IPS-15b (cell line): ENCODE results near the gene CFHR4.

ENCODE experiments used
- H3K27me3 ChIP-seq: one replicate; pipeline ENCODE4 v1.6.1; 2013; ENCODE audit warnings: low read length; ENCODE audit not compliant: control insufficient read depth, insufficient read depth
- H3K36me3 ChIP-seq: one replicate; pipeline ENCODE4 v1.6.1; 2013; ENCODE audit warnings: low read length; ENCODE audit not compliant: control insufficient read depth, insufficient read depth
- H3K4me1 ChIP-seq: one replicate; pipeline ENCODE4 v1.6.1; 2013; ENCODE audit warnings: mild to moderate bottlenecking, low read length; ENCODE audit not compliant: control insufficient read depth, insufficient read depth
- H3K4me3 ChIP-seq: one replicate; pipeline ENCODE4 v1.5.1; 2013; ENCODE audit warnings: low read depth, low read length
- H3K9ac ChIP-seq: one replicate; pipeline ENCODE4 v1.6.1; 2013; ENCODE audit warnings: low read depth, mild to moderate bottlenecking, low read length
- H3K9me3 ChIP-seq: one replicate; pipeline ENCODE4 v1.6.1; 2013; ENCODE audit warnings: mild to moderate bottlenecking, low read length; ENCODE audit not compliant: control insufficient read depth, insufficient read depth

CFHR4 gene

GRCh38 chr1:196951711-196952394 lies 64.0 kb downstream of the CFHR4 start:
- no peak overlapping the region for H3K4me3 ChIP-seq
- no peaks in the 10 kb centered on the region for H3K4me1 ChIP-seq
- no peak overlapping the region for H3K9ac ChIP-seq
- H3K9me3 ChIP-seq = no peaks in the 10 kb centered on the region
- H3K36me3 ChIP-seq = no peaks in the 10 kb centered on the region
- no peaks in the 10 kb centered on the region for H3K27me3 ChIP-seq

- Histone ChIP-seq H3K36me3 (no peaks in the 10 kb centered on the region), H3K4me3 (no peak overlapping the region), H3K9me3 (no peaks in the 10 kb centered on the region), H3K27me3 (no peaks in the 10 kb centered on the region), H3K9ac (no peak overlapping the region), H3K4me1 (no peaks in the 10 kb centered on the region)
Observed at GRCh38 chr1:196954778-196955177, 66.9 kb downstream of the CFHR4 start.

- Histone ChIP-seq H3K4me3 (no peak overlapping the region), H3K9ac (no peak overlapping the region)
Observed at GRCh38 chr1:196955926-196956325, 68.1 kb downstream of the CFHR4 start.

GRCh38 chr1:196960854-196961253 lies 73.0 kb downstream of the CFHR4 start:
- Histone ChIP-seq H3K4me3 (no peak overlapping the region), H3K9me3 (no peaks in the 10 kb centered on the region), H3K27me3 (no peaks in the 10 kb centered on the region), H3K9ac (no peak overlapping the region), H3K4me1 (no peaks in the 10 kb centered on the region), H3K36me3 (no peaks in the 10 kb centered on the region)

More at GRCh38 chr1:196955926-196956325, 68.1 kb downstream of the CFHR4 start:
- Histone ChIP-seq H3K4me1 (no peaks in the 10 kb centered on the region), H3K9me3 (no peaks in the 10 kb centered on the region), H3K27me3 (no peaks in the 10 kb centered on the region), H3K36me3 (no peaks in the 10 kb centered on the region)
